ENCODE results near the gene NPY2R.

The NPY2R gene

GRCh38 chr4:155248002-155248896, 39.8 kb downstream of the NPY2R start:
- FAIRE-seq (no peak), DNase-seq (ENCODE audit: low spot score) (no peak)

DNA sequence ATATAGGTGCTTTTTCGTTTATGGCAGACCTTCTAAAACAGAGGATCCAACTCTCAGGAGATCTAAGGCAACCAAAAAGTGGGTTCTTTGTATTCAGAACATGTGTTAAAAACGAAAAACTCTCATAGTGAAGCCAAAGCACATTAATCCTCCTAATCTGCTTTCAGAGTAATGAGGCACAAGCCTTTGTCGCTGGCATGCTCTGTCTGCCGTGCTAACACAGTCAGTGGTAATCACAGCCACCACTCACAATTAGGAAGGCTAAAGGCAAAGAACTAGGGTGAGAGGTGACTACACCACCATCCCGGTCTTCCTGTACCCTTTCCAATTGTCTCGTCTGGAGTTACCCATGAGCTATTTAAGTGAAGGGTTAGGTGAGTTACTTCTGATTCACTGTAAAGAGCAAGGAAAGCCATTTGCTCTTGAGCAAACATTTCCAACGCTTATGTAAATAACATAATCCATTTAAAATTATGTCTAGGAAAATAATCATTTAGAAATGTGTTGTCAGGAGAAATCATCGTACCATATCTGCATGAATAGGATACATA, 40.7 kb downstream of the NPY2R start:
- FAIRE-seq (no peak), DNase-seq (ENCODE audit: low spot score) (no peak)

DNA sequence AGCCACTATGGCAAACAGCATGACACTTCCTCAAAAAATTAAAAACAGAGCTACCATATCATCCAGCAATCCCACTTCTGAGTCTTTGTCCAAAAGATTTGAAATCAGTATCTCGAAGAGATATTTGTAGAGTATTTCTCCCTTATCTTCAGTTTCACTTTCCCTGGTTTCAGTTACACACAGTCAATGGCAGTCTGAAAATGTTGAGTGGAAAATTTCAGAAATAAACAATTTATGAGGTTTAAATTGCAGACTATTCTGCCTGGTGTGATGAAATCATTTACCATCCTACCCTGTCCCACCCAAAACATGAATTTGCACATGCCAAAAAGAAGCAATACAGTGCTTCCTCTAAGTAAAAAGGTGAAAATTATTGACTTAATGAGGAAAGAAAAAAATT, 43.9 kb downstream of the NPY2R start:
- FAIRE-seq (no peak), DNase-seq (ENCODE audit: low spot score) (no peak)

- no peak for FAIRE-seq
Measured at GRCh38 chr4:155263480-155263879, 55.0 kb downstream of the NPY2R start.

GRCh38 chr4:155265113-155265512, 56.7 kb downstream of the NPY2R start:
- no peak for DNase-seq (ENCODE audit: low spot score)
- FAIRE-seq, result no peak

More at GRCh38 chr4:155263480-155263879, 55.0 kb downstream of the NPY2R start:
- no peak for DNase-seq (ENCODE audit: low spot score)

All from urothelium cell line (cell line).